Neural cell (in vitro differentiated cells): ENCODE data around the gene MRPL10. TPM values are rescaled to one million over a fixed set of nuclear protein-coding genes. Genes with fewer than 3 reads are reported as not detected.

Experiments
- H2AFZ ChIP-seq: fragments of 200-600, 300-800 bp; sonication (generic), shearing (Covaris generic); 2 replicates; pipeline ENCODE4 v1.6.0; 2014; ENCODE audit warnings: low read depth, mild to moderate bottlenecking, antibody characterized with exemption, low read length, moderate library complexity
- H3F3A ChIP-seq: fragments of 200-600 bp; shearing (Covaris generic); 2 replicates; pipeline ENCODE4 v1.6.1; 2016; ENCODE audit warnings: mild to moderate bottlenecking, moderate library complexity, mixed read lengths, antibody characterized with exemption, low read length; ENCODE audit not compliant: insufficient read depth, poor library complexity, severe bottlenecking
- H3K27ac ChIP-seq: fragments of 200-600, 300-800 bp; sonication (generic), shearing (Covaris generic); 2 replicates; pipeline ENCODE4 v1.5.1; 2014; ENCODE audit warnings: mild to moderate bottlenecking, low read length, moderate library complexity
- H3K27me3 ChIP-seq: fragments of 300-800, 200-600 bp; sonication (generic), shearing (Covaris generic); 2 replicates; pipeline ENCODE4 v1.6.0; 2014; ENCODE audit warnings: mild to moderate bottlenecking, low read depth, low read length, moderate library complexity; ENCODE audit not compliant: insufficient read depth
- H3K36me3 ChIP-seq: fragments of 300-800, 200-600 bp; sonication (generic), shearing (Covaris generic); 2 replicates; pipeline ENCODE4 v1.5.1; 2014; ENCODE audit warnings: mild to moderate bottlenecking, antibody characterized with exemption, low read length, moderate library complexity; ENCODE audit not compliant: insufficient read depth
- H3K4me2 ChIP-seq: fragments of 300-800, 200-600 bp; sonication (generic), shearing (Covaris generic); 2 replicates; pipeline ENCODE4 v1.6.0; 2014; ENCODE audit warnings: mild to moderate bottlenecking, low read length
- H3K4me3 ChIP-seq: fragments of 300-800, 200-600 bp; sonication (generic), shearing (Covaris generic); 2 replicates; pipeline ENCODE4 v1.5.1; 2014; ENCODE audit warnings: mild to moderate bottlenecking, low read length, moderate library complexity
- H3K79me2 ChIP-seq: fragments of 200-600 bp; shearing (Covaris generic); replicated peaks from 2 replicates; pipeline ENCODE4 v1.6.0; 2014; ENCODE audit warnings: mild to moderate bottlenecking, low read length, moderate library complexity; ENCODE audit not compliant: insufficient read depth
- H3K9ac ChIP-seq: fragments of 300-800, 200-600 bp; sonication (generic), shearing (Covaris generic); 2 replicates; pipeline ENCODE4 v1.6.1; 2016; ENCODE audit warnings: mild to moderate bottlenecking, low read length, mixed read lengths
- H3K9me2 ChIP-seq: fragments of 200-600 bp; shearing (Covaris generic); 2 replicates; pipeline ENCODE4 v1.6.1; 2016; ENCODE audit warnings: mild to moderate bottlenecking, low read length, mixed read lengths; ENCODE audit not compliant: insufficient read depth
- H3K9me3 ChIP-seq: fragments of 200-600, 300-800 bp; sonication (generic), shearing (Covaris generic); 2 replicates; pipeline ENCODE4 v1.6.1; 2016; ENCODE audit warnings: mild to moderate bottlenecking, mixed run types, low read length, moderate library complexity, mixed read lengths
- H4K20me1 ChIP-seq: fragments of 200-600 bp; shearing (Covaris generic); 2 replicates; pipeline ENCODE4 v1.6.1; 2016; ENCODE audit warnings: mild to moderate bottlenecking, mixed run types; ENCODE audit not compliant: insufficient read depth
- EP300 ChIP-seq: fragments of 450-650 bp; conservative IDR thresholded peaks from 2 replicates; pipeline ENCODE4 v1.6.1; 2014; ENCODE audit warnings: antibody characterized with exemption, mild to moderate bottlenecking, moderate library complexity; ENCODE audit not compliant: poor library complexity, severe bottlenecking
- EZH2 ChIP-seq: fragments of 200-600, 300-800 bp; shearing (Covaris generic), sonication (generic); IDR thresholded peaks from 2 replicates; pipeline ENCODE4 v1.6.1; 2014; ENCODE audit warnings: antibody characterized with exemption, low read length, borderline replicate concordance, mild to moderate bottlenecking; ENCODE audit not compliant: insufficient read depth, poor library complexity, severe bottlenecking
- MXI1 ChIP-seq: fragments of 450-650 bp; conservative IDR thresholded peaks from 2 replicates; pipeline ENCODE4 v1.6.1; 2014; ENCODE audit warnings: antibody characterized with exemption, mild to moderate bottlenecking; ENCODE audit not compliant: poor library complexity, severe bottlenecking
- POLR2AphosphoS5 ChIP-seq: IDR thresholded peaks from 2 replicates; pipeline ENCODE4 v1.6.1; 2012
- RAD21 ChIP-seq: fragments of 450-650 bp; conservative IDR thresholded peaks from 2 replicates; pipeline ENCODE4 v1.6.1; 2014; ENCODE audit warnings: antibody characterized with exemption, mild to moderate bottlenecking, moderate library complexity
- SMC3 ChIP-seq: fragments of 450-650 bp; conservative IDR thresholded peaks from 2 replicates; pipeline ENCODE4 v1.6.1; 2014; ENCODE audit warnings: antibody characterized with exemption, mild to moderate bottlenecking, moderate library complexity; ENCODE audit not compliant: poor library complexity
- TAF1 ChIP-seq: IDR thresholded peaks from 2 replicates; pipeline ENCODE4 v1.6.1; 2012; ENCODE audit warnings: low read depth
- polyA plus RNA-seq: library from polyadenylated mRNA; depleted of rRNA; stranded (reverse); fragments of >200 nt; gene quantifications from 2 replicates; pipeline ENCODE4 v1.2.3, GENCODE V29; 2014
- TF ChIP-seq, protein P1 (sequence below): fragments of 450-650 bp; IDR thresholded peaks from 2 replicates; pipeline ENCODE4 v1.5.1; 2014; ENCODE audit warnings: antibody characterized with exemption, mild to moderate bottlenecking, moderate library complexity; ENCODE audit not compliant: poor library complexity, severe bottlenecking
- TF ChIP-seq, protein P2 (sequence below): IDR thresholded peaks from 2 replicates; pipeline ENCODE4 v1.6.1; 2012; ENCODE audit warnings: borderline replicate concordance

The MRPL10 gene
- polyA plus RNA-seq, 1 donor from 2014 or later, result 34.2 TPM

- Histone ChIP-seq H3K4me3 (no peak overlapping the region), H3K9me3 (no peaks in the 10 kb centered on the region), H3K27me3 (peaks cover 4% of the 10 kb centered on the region), H3K79me2 (no peaks in the 10 kb centered on the region), H3F3A (no peaks in the 10 kb centered on the region), H3K9me2 (no peaks in the 10 kb centered on the region), H3K27ac (no peak overlapping the region), H4K20me1 (no peaks in the 10 kb centered on the region), H3K9ac (no peak overlapping the region), H3K36me3 (no peaks in the 10 kb centered on the region), H2AFZ (no peak overlapping the region), H3K4me2 (no peak overlapping the region)
- TF ChIP-seq, protein P1, sequence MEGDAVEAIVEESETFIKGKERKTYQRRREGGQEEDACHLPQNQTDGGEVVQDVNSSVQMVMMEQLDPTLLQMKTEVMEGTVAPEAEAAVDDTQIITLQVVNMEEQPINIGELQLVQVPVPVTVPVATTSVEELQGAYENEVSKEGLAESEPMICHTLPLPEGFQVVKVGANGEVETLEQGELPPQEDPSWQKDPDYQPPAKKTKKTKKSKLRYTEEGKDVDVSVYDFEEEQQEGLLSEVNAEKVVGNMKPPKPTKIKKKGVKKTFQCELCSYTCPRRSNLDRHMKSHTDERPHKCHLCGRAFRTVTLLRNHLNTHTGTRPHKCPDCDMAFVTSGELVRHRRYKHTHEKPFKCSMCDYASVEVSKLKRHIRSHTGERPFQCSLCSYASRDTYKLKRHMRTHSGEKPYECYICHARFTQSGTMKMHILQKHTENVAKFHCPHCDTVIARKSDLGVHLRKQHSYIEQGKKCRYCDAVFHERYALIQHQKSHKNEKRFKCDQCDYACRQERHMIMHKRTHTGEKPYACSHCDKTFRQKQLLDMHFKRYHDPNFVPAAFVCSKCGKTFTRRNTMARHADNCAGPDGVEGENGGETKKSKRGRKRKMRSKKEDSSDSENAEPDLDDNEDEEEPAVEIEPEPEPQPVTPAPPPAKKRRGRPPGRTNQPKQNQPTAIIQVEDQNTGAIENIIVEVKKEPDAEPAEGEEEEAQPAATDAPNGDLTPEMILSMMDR, result no peak
- TF ChIP-seq POLR2AphosphoS5 (no peak), RAD21 (no peak), EZH2 (no peak), MXI1 (no peak)
These were observed 31.5 kb upstream of the MRPL10 start for GRCh38 chr17:47862621-47863440.

- no peaks in the 10 kb centered on the region for H3F3A ChIP-seq
- no peaks in the 10 kb centered on the region for H3K36me3 ChIP-seq
- peaks cover 17% of the 10 kb centered on the region for H3K27me3 ChIP-seq
- no peaks in the 10 kb centered on the region for H3K79me2 ChIP-seq
- no peaks in the 10 kb centered on the region for H4K20me1 ChIP-seq
- H2AFZ ChIP-seq, result no peak overlapping the region
- H3K4me2 ChIP-seq, result no peak overlapping the region
- no peak overlapping the region for H3K27ac ChIP-seq
- no peak overlapping the region for H3K9ac ChIP-seq
- no peaks in the 10 kb centered on the region for H3K9me3 ChIP-seq
- TF ChIP-seq EZH2, result no peak
- TF ChIP-seq MXI1, result no peak
- TF ChIP-seq EP300, result no peak
- no peaks in the 10 kb centered on the region for H3K9me2 ChIP-seq
- no peak overlapping the region for H3K4me3 ChIP-seq
These were observed 29.0 kb upstream of the MRPL10 start for GRCh38 chr17:47860386-47860785.

GRCh38 chr17:47857551-47858455, 26.5 kb upstream of the MRPL10 start:
- Histone ChIP-seq H3K4me2 (no peak overlapping the region), H3K9ac (no peak overlapping the region), H3K36me3 (no peaks in the 10 kb centered on the region), H3K9me3 (no peaks in the 10 kb centered on the region), H3K27me3 (peaks cover 43% of the 10 kb centered on the region), H2AFZ (no peak overlapping the region), H3K9me2 (no peaks in the 10 kb centered on the region), H3F3A (no peaks in the 10 kb centered on the region), H3K27ac (no peak overlapping the region), H3K79me2 (no peaks in the 10 kb centered on the region), H3K4me3 (no peak overlapping the region), H4K20me1 (no peaks in the 10 kb centered on the region)
- TF ChIP-seq SMC3, result no peak
- TF ChIP-seq RAD21, result no peak
- TF ChIP-seq, protein P2, sequence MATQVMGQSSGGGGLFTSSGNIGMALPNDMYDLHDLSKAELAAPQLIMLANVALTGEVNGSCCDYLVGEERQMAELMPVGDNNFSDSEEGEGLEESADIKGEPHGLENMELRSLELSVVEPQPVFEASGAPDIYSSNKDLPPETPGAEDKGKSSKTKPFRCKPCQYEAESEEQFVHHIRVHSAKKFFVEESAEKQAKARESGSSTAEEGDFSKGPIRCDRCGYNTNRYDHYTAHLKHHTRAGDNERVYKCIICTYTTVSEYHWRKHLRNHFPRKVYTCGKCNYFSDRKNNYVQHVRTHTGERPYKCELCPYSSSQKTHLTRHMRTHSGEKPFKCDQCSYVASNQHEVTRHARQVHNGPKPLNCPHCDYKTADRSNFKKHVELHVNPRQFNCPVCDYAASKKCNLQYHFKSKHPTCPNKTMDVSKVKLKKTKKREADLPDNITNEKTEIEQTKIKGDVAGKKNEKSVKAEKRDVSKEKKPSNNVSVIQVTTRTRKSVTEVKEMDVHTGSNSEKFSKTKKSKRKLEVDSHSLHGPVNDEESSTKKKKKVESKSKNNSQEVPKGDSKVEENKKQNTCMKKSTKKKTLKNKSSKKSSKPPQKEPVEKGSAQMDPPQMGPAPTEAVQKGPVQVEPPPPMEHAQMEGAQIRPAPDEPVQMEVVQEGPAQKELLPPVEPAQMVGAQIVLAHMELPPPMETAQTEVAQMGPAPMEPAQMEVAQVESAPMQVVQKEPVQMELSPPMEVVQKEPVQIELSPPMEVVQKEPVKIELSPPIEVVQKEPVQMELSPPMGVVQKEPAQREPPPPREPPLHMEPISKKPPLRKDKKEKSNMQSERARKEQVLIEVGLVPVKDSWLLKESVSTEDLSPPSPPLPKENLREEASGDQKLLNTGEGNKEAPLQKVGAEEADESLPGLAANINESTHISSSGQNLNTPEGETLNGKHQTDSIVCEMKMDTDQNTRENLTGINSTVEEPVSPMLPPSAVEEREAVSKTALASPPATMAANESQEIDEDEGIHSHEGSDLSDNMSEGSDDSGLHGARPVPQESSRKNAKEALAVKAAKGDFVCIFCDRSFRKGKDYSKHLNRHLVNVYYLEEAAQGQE, result no peak
- no peak for TF ChIP-seq MXI1
- TF ChIP-seq, protein P1, result no peak
- TF ChIP-seq EP300, result no peak
- TF ChIP-seq TAF1, result no peak
- no peak for TF ChIP-seq EZH2
- no peak for TF ChIP-seq POLR2AphosphoS5
